HL-60 (cell line): ENCODE data around the gene CRB1.

Source experiments
- DNase-seq, 2 experiments: peaks; one replicate each; pipeline ENCODE4 v3.0.0-alpha.2; 2010 to 2020; ENCODE audit warnings: low read depth in 1 of 2, low spot score in 1 of 2
- H3K27ac ChIP-seq: fragments of 250-450 bp; sonication (Bioruptor Pico); replicated peaks from 2 replicates; pipeline ENCODE4 v1.5.1; 2020; ENCODE audit warnings: mild to moderate bottlenecking, moderate library complexity
- H3K27me3 ChIP-seq: fragments of 250-450 bp; sonication (Bioruptor Pico); 2 replicates; pipeline ENCODE4 v1.5.1; 2021; ENCODE audit warnings: mild to moderate bottlenecking, moderate library complexity; ENCODE audit not compliant: insufficient read depth, poor library complexity, severe bottlenecking
- H3K4me3 ChIP-seq: replicated peaks from 2 replicates; pipeline ENCODE4 v1.5.1; 2011; ENCODE audit warnings: mild to moderate bottlenecking, control low read depth, low read length; ENCODE audit not compliant: insufficient read depth
- CTCF ChIP-seq: IDR thresholded peaks from one replicate; pipeline ENCODE4 v1.5.1; 2011; ENCODE audit warnings: low read length, control low read depth, inconsistent platforms; ENCODE audit not compliant: insufficient read depth
- GABPA ChIP-seq: IDR thresholded peaks from 2 replicates; pipeline ENCODE4 v1.6.1; 2012; ENCODE audit warnings: low read depth
- POLR2AphosphoS5 ChIP-seq: IDR thresholded peaks from 2 replicates; pipeline ENCODE4 v1.6.1; 2012; ENCODE audit warnings: low read depth
- REST ChIP-seq: IDR thresholded peaks from 2 replicates; pipeline ENCODE4 v1.6.1; 2012; ENCODE audit warnings: low read depth; ENCODE audit not compliant: insufficient replicate concordance
- SPI1 ChIP-seq: IDR thresholded peaks from 2 replicates; pipeline ENCODE4 v1.6.1; 2012; ENCODE audit warnings: low read depth, mild to moderate bottlenecking, borderline replicate concordance

Gene CRB1

GRCh38 chr1:197424380-197424779 lies 156.3 kb downstream of the CRB1 start:
- Histone ChIP-seq H3K4me3 (no peak overlapping the region), H3K27ac (no peak overlapping the region), H3K27me3 (no peaks in the 10 kb centered on the region)
- DNase-seq, result no peak
- TF ChIP-seq POLR2AphosphoS5, result no peak
- no peak for TF ChIP-seq GABPA
- no peak for TF ChIP-seq CTCF
- no peak for TF ChIP-seq REST
- no peak for TF ChIP-seq SPI1

DNA sequence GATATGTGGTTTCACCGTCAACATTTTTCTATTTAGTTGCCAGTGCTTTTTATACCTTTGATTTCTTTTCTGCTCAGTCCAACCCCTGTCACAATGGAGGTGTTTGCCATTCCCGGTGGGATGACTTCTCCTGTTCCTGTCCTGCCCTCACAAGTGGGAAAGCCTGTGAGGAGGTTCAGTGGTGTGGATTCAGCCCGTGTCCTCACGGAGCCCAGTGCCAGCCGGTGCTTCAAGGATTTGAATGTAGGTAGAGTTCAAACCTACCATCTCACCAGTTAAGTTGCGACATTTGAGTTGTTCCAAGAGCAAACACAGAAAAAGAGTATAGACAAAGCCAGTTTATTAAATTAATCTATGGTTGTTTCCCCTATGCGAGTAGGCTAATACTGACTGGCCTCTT lies 161.3 kb downstream of the CRB1 start:
- H3K4me3 ChIP-seq, result no peak overlapping the region
- no peak overlapping the region for H3K27ac ChIP-seq
- no peak for DNase-seq
- H3K27me3 ChIP-seq, result no peaks in the 10 kb centered on the region
- TF ChIP-seq GABPA, result no peak

- Histone ChIP-seq H3K27me3 (no peaks in the 10 kb centered on the region), H3K27ac (no peak overlapping the region), H3K4me3 (no peak overlapping the region)
- DNase-seq, result no peak
- no peak for TF ChIP-seq REST
- no peak for TF ChIP-seq POLR2AphosphoS5
- TF ChIP-seq CTCF, result no peak
- TF ChIP-seq GABPA, result no peak
- no peak for TF ChIP-seq SPI1
Measured at GRCh38 chr1:197435224-197435623, 167.2 kb downstream of the CRB1 start.

GRCh38 chr1:197437601-197438000 lies 169.5 kb downstream of the CRB1 start:
- DNase-seq, result no peak
- no peak for TF ChIP-seq POLR2AphosphoS5
- TF ChIP-seq GABPA, result no peak
- TF ChIP-seq CTCF, result no peak
- TF ChIP-seq SPI1, result no peak
- no peak for TF ChIP-seq REST
- Histone ChIP-seq H3K27ac (no peak overlapping the region), H3K27me3 (no peaks in the 10 kb centered on the region), H3K4me3 (no peak overlapping the region)
